Endothelial cell of umbilical vein (primary cell): Measurements from ENCODE around the gene WDR82. TPM values are rescaled to one million over a fixed set of nuclear protein-coding genes. Genes with fewer than 3 reads are reported as not detected.

Experiments used
- BruUV-seq: library from RNA; stranded (reverse); fragments of 400-500 nt; replicated peaks from 2 replicates; lab custom pipeline; 2021; lab: Mats Ljungman, UMichigan
- CTCF ChIA-PET: fragments of 300-600, 350-600 bp; sonication (Branson Sonifier 250); formaldehyde crosslinking; loops from one replicate; lab custom pipeline; 2021; ENCODE audit warnings: antibody characterized with exemption, inconsistent platforms; lab: Charles Lee
- POLR2A ChIA-PET: fragments of 300-600, 350-600 bp; sonication (Branson Sonifier 250); formaldehyde crosslinking; loops from one replicate; lab custom pipeline; 2021; ENCODE audit warnings: antibody characterized with exemption, inconsistent platforms; lab: Charles Lee
- DNase-seq: peaks from one replicate; pipeline ENCODE4 v3.0.0-alpha.2; 2011; ENCODE audit warnings: low read depth, low spot score
- FAIRE-seq: peaks from 2 replicates; lab custom pipeline; 2011; peaks lifted over from hg19 to GRCh38; lab: Jason Lieb, UNC
- H2AFZ ChIP-seq: 2 replicates; pipeline ENCODE4 v1.6.0; 2012; ENCODE audit warnings: low read depth, low read length, control low read depth, inconsistent platforms
- H3K27ac ChIP-seq: 2 replicates; pipeline ENCODE4 v1.5.1; 2011; ENCODE audit warnings: low read depth, mild to moderate bottlenecking, control low read depth, low read length, moderate library complexity; ENCODE audit not compliant: insufficient read depth
- H3K27me3 ChIP-seq, 2 experiments: 2 replicates each; pipeline versions ENCODE4 v1.6.0 to v1.6.1; 2011; ENCODE audit warnings: low read length in 2 of 2, mixed read lengths in 1 of 2; ENCODE audit not compliant: control insufficient read depth in 2 of 2, insufficient read depth in 2 of 2
- H3K36me3 ChIP-seq, 2 experiments: 2 replicates in 1 of 2; 3 replicates in 1 of 2; pipeline ENCODE4 v1.5.1; 2011; ENCODE audit warnings: low read length in 2 of 2, mild to moderate bottlenecking in 1 of 2, moderate library complexity in 1 of 2; ENCODE audit not compliant: control insufficient read depth in 2 of 2, insufficient read depth in 2 of 2; ENCODE audit errors: extremely low read depth in 1 of 2
- H3K4me1 ChIP-seq: 3 replicates; pipeline ENCODE4 v1.5.1; 2011; ENCODE audit warnings: mild to moderate bottlenecking, low read length; ENCODE audit not compliant: control insufficient read depth, insufficient read depth; ENCODE audit errors: extremely low read depth
- H3K4me2 ChIP-seq: 2 replicates; pipeline ENCODE4 v1.6.1; 2011; ENCODE audit warnings: low read length, control low read depth, mixed read lengths; ENCODE audit not compliant: insufficient read depth
- H3K4me3 ChIP-seq, 3 experiments: fragments of 200-600 bp in 1 of 3; sonication (generic), shearing (Covaris generic) in 1 of 3; replicated peaks in 1 of 3; 2 replicates each; pipeline ENCODE4 v1.5.1; 2011 to 2016; ENCODE audit warnings: control low read depth in 3 of 3, low read length in 3 of 3, mild to moderate bottlenecking in 2 of 3, inconsistent platforms in 1 of 3, low read depth in 1 of 3, moderate library complexity in 1 of 3; ENCODE audit not compliant: insufficient read depth in 1 of 3
- H3K79me2 ChIP-seq: 2 replicates; pipeline ENCODE4 v1.6.0; 2012; ENCODE audit warnings: low read length, inconsistent platforms; ENCODE audit not compliant: control insufficient read depth, insufficient read depth
- H3K9ac ChIP-seq: replicated peaks from 2 replicates; pipeline ENCODE3; 2011; ENCODE audit warnings: low read length, control low read depth; ENCODE audit not compliant: insufficient read depth; ENCODE audit errors: extremely low read depth
- H3K9me1 ChIP-seq: replicated peaks from 3 replicates; pipeline ENCODE4 v1.6.0; 2011; ENCODE audit warnings: mild to moderate bottlenecking, low read length; ENCODE audit not compliant: control insufficient read depth, insufficient read depth; ENCODE audit errors: extremely low read depth
- H3K9me3 ChIP-seq: replicated peaks from 2 replicates; pipeline ENCODE4 v1.5.1; 2012; ENCODE audit warnings: low read length, inconsistent platforms; ENCODE audit not compliant: control insufficient read depth, insufficient read depth
- H4K20me1 ChIP-seq: replicated peaks from 2 replicates; pipeline ENCODE3; 2011; ENCODE audit warnings: mild to moderate bottlenecking, low read length; ENCODE audit not compliant: control insufficient read depth, insufficient read depth; ENCODE audit errors: extremely low read depth
- EZH2 ChIP-seq: IDR thresholded peaks from 2 replicates; pipeline ENCODE4 v1.6.1; 2012; ENCODE audit warnings: borderline replicate concordance, low read depth, mild to moderate bottlenecking, moderate library complexity, low read length, inconsistent platforms; ENCODE audit not compliant: severe bottlenecking
- FOS ChIP-seq: IDR thresholded peaks from 2 replicates; pipeline ENCODE4 v1.6.1; 2011; ENCODE audit warnings: mild to moderate bottlenecking, low read length, moderate library complexity, borderline replicate concordance; ENCODE audit not compliant: insufficient read depth
- GATA2 ChIP-seq: IDR thresholded peaks from 2 replicates; pipeline ENCODE4 v1.7.0; 2011; ENCODE audit warnings: low read depth, mild to moderate bottlenecking, moderate library complexity, mixed read lengths, low read length; ENCODE audit not compliant: insufficient read length, insufficient read depth
- JUN ChIP-seq: IDR thresholded peaks from 2 replicates; pipeline ENCODE4 v1.6.1; 2011; ENCODE audit warnings: borderline replicate concordance, low read depth; ENCODE audit not compliant: insufficient read length, insufficient read depth
- MYC ChIP-seq: IDR thresholded peaks from one replicate; pipeline ENCODE4 v1.6.1; 2011; ENCODE audit warnings: mild to moderate bottlenecking, low read depth, low read length
- POLR2A ChIP-seq: IDR thresholded peaks from 2 replicates; pipeline ENCODE4 v1.6.1; 2012; ENCODE audit warnings: low read depth, mild to moderate bottlenecking, control low read depth, low read length
- POLR2AphosphoS5 ChIP-seq: IDR thresholded peaks from 2 replicates; pipeline ENCODE4 v1.6.1; 2012; ENCODE audit warnings: low read depth, mild to moderate bottlenecking, control low read depth, low read length, moderate library complexity; ENCODE audit not compliant: insufficient read depth
- dilution Hi-C: fragments of 300-500 bp; cut with MboI; formaldehyde crosslinking; loops from one replicate; pipeline ENCODE4 v1.15.0; 2019; ENCODE audit warnings: low sequenced_read_pairs; ENCODE audit not compliant: extremely low pct_ligation_motif_present
- intact Hi-C: fragments of 100-400 bp; cut with micrococcal nuclease; formaldehyde crosslinking; loops from one replicate; pipeline ENCODE4 v1.10.0; 2022
- polyA plus RNA-seq, 4 experiments: library from polyadenylated mRNA; depleted of rRNA in 3 of 4; stranded (reverse) in 3 of 4; unstranded in 1 of 4; fragments of >200 nt; gene quantifications; 2 replicates each; pipeline versions ENCODE4 v1.2.1 to v1.2.3, GENCODE V29; 2011 to 2012; ENCODE audit warnings: missing spikeins in 1 of 4
- total RNA-seq: library from RNA; stranded (reverse); gene quantifications from 2 replicates; pipeline ENCODE4 v1.2.3, GENCODE V29; 2021
- TF ChIP-seq, protein P1 (sequence below): IDR thresholded peaks from 2 replicates; pipeline ENCODE4 v1.6.1; 2011; ENCODE audit not compliant: insufficient read depth, insufficient read length
- TF ChIP-seq, protein P2 (sequence below), 2 donors: IDR thresholded peaks; 1 replicate in 1 of 2; 2 replicates in 1 of 2; pipeline ENCODE4 v1.5.1; 2011; ENCODE audit warnings: low read length in 2 of 2, mild to moderate bottlenecking in 2 of 2, moderate library complexity in 2 of 2, control low read depth in 1 of 2, inconsistent platforms in 1 of 2, low read depth in 1 of 2; ENCODE audit not compliant: insufficient read depth in 1 of 2; ENCODE audit errors: extremely low read depth in 1 of 2

WDR82 gene
- total and polyA plus RNA-seq, 2 donors (not counting 3 experiments of a cell fraction or from before 2014, with no cell fraction given) = 39.9 to 71.3 TPM

GRCh38 chr3:52231502-52232278 lies 46.8 kb downstream of the WDR82 start:
- ChIA-PET CTCF (interaction anchor here (0.7 to 5.3 kb wide), 28 partner anchors 9 to 215 kb away, joined by 3 to 91 read pairs (median 6); partner anchors contain the start of genes GLYCTK and WDR82), POLR2A (interaction anchor here (0.5 kb wide), 1 partner anchor 23 kb away, joined by 5 read pairs; no protein-coding TSS in a partner anchor)
- Histone ChIP-seq H4K20me1 (no peaks in the 10 kb centered on the region), H3K4me1 (no peaks in the 10 kb centered on the region), H3K27ac (no peak overlapping the region), H3K27me3 (no peaks in the 10 kb centered on the region), H2AFZ (no peak overlapping the region), H3K4me3 (no peak overlapping the region), H3K9me3 (no peaks in the 10 kb centered on the region), H3K79me2 (peaks cover 18% of the 10 kb centered on the region), H3K9ac (no peak overlapping the region), H3K9me1 (no peaks in the 10 kb centered on the region), H3K4me2 (no peak overlapping the region), H3K36me3 (peaks cover 14 to 27% of the 10 kb centered on the region in 2 experiments)
- intact Hi-C loops = loop anchor here (1.0 kb wide), 1 partner anchor 108 kb away; no protein-coding TSS in a partner anchor
- peak; percentile 84 for FAIRE-seq
- peak; percentile 54 for DNase-seq
- no TSS peak for BruUV-seq
- dilution Hi-C loops = no loop called here
- TF ChIP-seq MYC (no peak), POLR2AphosphoS5 (peak; percentile 54), POLR2A (peak; percentile 36), EZH2 (no peak), GATA2 (no peak), FOS (no peak), JUN (no peak)
- TF ChIP-seq, protein P1, sequence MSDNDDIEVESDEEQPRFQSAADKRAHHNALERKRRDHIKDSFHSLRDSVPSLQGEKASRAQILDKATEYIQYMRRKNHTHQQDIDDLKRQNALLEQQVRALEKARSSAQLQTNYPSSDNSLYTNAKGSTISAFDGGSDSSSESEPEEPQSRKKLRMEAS = no peak
- TF ChIP-seq, protein P2, sequence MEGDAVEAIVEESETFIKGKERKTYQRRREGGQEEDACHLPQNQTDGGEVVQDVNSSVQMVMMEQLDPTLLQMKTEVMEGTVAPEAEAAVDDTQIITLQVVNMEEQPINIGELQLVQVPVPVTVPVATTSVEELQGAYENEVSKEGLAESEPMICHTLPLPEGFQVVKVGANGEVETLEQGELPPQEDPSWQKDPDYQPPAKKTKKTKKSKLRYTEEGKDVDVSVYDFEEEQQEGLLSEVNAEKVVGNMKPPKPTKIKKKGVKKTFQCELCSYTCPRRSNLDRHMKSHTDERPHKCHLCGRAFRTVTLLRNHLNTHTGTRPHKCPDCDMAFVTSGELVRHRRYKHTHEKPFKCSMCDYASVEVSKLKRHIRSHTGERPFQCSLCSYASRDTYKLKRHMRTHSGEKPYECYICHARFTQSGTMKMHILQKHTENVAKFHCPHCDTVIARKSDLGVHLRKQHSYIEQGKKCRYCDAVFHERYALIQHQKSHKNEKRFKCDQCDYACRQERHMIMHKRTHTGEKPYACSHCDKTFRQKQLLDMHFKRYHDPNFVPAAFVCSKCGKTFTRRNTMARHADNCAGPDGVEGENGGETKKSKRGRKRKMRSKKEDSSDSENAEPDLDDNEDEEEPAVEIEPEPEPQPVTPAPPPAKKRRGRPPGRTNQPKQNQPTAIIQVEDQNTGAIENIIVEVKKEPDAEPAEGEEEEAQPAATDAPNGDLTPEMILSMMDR (IDR thresholded peaks at IDR 0.05; ENCODE audit: extremely low read depth in 1 of 2, insufficient read depth in 1 of 2, low read depth in 1 of 2, low read length in 2 of 2) = peak; percentile 98
